SKM-1 (cell line): ENCODE results near the gene BTRC.
"Not testable (repeated sequence)": the region's sequence is repeated elsewhere in the genome, so short reads cannot be mapped to it uniquely, and the experiment has no call there.

Experiments used
- DNase-seq: peaks from one replicate; lab custom pipeline; 2025; ENCODE audit not compliant: unreplicated experiment; lab: John Stamatoyannopoulos, UW

The BTRC gene

DNA sequence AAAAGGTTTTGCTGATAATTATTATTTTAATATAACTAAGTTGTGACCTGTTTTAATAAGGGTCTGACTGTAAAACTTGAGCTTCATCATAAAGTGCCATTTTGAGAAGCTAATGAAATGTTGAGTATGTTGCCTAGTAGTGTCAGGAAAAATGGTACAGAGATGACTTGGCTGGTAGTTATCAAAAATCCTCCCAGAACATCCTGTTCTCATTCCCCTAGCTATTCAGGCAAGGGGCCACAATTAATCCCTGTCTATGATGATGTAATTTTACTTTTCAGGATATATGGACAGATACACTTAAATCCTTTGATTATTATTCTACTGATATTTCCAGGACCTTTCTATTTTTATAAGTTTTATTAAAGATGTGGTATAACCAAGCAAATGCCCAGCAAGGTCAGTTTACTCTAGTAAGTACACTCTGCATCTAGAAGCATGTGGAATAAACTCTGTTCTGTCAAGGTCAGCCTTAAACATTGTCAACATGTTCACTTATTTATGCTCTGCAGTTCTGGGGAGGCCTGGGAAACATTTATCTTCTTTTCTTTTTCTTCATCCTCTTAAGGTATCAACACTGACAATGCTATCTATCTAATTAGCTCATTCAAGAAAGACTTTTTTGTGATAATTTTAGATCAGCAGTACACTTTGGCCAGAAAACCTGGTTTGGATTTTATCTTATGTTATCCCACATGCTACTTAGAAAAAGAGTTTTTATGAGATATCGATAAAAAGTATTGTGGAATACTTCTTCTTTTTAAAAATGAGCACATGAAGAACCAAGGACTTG lies 32.1 kb downstream of the BTRC start:
- DNase-seq: no peak

DNA sequence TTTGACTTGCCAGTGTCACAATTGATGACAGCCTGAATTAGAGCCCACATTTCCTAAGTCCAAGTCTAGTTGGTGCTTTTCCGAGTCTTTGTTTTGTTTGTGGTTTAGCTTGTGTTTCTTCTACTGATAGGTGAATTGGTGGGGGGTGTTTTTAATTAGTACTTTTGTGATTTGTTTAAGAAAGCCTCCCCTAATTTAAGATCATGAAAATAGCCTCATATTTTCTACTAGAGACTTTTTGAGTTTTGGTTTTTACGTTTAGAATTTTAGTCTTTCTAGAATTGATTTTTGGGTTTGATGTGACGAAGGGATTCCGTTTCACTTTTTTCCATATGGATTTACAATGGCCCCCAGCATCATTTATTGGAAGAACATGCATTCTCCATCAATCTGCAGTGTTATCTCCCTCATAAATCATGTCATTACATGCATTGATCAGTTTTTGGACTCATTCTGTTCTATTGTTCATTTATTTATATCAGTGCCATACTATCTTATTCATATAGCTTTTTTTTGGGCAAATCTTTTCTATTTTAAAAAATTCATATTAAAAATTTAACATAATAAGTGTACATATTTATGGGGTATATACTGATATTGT lies 32.8 kb downstream of the BTRC start:
- DNase-seq: no peak

DNA sequence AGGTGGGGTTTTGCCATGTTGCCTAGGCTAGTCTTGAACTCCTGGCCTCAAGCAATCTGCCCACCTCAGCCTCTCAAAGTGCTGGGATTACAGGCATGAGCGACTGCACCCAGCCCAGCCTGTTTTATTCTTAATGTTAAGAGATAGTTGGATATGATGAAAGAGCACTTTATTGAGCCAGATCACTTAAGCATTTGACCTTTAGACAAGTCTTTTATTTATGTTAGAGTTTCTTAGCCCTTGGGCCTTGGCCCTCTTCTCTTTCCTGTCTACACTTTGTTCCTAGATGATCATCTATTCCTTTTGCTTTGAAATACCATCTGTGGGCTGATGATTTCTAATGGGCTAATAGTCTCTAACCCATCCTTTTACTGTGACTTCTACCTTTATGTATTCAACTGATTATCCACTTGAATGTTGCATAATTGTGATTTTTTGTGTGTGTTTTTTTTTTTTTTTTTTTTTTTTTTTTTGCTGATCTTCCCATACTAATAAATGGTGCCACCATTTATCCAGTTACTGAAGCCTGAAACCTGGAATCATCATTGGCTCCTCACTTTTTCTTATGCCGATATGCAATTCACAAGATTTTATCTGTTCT lies 34.8 kb downstream of the BTRC start:
- no peak for DNase-seq

DNA sequence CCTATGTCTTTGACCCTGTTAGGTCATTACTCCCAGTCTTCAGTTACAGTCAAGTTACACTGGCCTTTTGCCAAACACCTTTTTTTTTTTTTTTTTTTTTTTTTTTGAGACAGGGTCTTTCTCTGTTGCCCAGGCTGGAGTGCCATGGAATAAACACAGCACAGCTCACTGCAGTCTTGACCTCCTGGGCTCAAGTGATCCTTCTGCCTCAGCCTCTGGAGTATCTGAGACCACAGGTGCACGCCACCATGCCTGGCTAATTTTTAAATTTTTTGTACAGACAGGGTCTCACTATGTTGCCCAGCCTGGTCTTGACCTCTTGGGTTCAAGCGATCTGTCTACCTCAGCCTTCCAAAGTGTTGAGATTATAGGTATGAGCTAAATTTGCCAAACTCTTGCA lies 35.6 kb downstream of the BTRC start:
- DNase-seq: not testable (repeated sequence)

DNA sequence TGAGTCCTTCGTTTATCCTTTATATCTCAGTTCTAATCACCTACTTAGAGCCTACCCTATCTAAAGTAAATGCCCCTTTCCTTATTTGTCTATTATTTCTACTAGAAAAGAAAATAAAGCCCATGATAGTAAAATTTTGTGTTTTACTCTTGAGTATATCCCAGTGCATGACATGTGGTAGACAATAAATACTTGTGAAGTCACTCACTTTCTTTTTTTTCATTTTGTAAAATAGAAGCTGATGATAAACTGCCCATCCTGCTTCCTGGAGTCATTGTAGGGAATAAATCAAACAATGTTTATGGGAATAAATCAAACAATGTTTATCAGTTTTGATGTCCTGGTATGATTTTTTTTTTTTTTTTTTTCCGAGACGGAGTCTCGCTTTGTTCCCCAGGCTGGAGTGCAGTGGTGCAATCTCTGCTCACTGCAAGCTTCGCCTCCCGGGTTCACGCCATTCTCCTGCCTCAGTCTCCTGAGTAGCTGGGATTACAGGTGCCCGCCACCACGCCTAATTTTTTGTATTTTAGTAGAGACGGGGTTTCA lies 36.1 kb downstream of the BTRC start:
- no peak for DNase-seq

DNA sequence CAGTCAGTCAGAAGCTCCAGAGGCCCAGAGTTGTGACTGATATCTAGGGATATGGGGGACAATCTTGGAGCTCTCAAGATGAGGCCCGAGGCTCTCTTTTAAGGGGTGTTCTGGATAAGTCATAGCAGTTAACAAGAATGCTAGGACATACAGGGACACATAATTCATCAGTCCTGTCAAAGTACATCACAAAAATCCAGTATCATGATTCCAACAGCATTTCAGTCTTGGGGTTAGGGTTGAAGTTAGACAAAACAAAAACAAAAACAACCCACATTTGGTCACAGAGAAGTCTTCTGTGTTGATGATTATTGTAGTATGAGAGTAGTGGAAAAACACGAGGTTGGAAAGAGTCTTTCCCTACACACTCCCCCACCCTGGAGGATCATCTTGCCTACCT lies 39.4 kb downstream of the BTRC start:
- DNase-seq: no peak

DNA sequence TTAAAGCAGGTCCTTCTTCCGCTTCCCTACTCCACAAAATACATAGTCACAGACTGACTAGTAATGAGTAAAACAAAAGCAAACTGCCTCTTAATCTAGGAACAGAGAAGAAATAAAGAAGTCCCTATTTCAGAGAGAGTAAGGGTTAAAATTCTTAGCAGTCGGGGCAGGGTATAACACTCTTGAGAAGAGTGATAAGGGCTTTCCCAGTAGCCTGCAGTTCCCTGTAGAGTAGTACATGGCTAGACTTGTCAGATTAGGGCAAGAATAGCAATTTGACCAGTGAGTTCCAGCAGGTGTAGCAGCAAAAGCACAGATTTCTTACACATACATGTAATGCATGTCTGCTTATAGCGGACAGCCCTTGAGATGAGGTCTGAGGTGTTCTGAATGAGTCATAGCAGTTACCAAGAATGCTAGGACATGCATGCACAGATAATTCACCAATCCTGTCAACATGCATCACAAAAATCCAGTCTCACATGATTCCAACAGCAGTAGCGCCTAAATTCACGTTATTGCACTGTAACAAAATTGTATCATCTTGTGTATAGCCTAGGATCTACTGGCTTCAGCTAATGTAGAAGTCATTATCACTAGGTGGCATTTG lies 40.7 kb downstream of the BTRC start:
- DNase-seq: no peak

DNA sequence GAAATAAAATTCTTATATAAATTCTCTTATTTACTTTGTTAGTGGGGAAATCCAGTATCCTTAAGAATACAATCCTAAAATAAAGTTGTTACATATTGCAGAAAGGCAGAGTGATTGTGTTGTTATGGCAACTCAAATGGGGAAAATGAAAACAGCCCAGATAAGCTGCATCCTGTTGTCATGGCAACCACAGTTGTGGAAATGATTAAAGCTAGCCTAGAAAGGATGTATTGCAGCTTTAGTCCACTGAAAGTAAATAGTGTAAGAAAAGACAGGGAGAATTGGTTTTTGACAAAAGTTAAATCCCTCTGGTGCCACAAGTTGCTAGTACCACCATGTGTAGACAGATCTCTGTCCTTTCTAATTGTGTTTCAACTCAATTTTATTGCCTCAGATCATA lies 43.2 kb downstream of the BTRC start:
- DNase-seq: no peak

DNA sequence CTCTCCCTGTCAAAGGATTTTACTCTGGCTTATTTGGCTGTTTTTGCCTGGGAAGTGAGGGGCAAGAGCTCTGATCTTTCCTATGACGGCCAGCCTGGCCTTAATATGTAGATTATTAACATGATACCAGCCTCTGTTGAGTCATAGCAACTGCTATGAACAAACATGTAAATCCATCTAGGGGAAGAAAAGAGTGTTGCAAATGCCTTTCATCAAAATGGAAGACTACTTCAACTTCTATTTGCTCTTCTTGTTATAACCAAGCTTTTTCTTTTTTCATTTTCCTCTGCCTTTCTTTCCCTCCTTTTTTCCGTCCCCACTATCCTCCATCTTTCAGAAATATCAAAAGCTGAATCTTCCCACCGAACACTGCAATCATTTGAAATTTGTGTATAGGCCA lies 46.6 kb downstream of the BTRC start:
- no peak for DNase-seq

DNA sequence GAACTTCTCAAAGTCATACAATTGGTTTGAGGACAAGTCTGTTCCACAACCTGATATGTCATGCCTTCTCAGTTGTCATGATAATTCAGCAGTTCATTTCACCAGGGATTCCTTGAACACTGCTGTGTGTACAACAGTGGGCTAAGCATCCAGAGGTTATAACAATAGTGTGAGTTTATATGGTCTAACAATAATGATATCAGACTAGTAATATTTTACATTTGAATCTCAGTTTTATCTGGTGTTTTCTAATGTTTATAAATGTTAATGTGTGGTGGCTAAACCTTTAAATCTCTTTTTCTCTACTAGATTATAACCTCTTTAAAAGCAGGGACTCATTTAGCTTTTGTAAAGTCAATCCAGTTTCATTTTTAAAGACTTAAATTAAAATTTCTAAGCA lies 48.7 kb downstream of the BTRC start:
- no peak for DNase-seq

DNA sequence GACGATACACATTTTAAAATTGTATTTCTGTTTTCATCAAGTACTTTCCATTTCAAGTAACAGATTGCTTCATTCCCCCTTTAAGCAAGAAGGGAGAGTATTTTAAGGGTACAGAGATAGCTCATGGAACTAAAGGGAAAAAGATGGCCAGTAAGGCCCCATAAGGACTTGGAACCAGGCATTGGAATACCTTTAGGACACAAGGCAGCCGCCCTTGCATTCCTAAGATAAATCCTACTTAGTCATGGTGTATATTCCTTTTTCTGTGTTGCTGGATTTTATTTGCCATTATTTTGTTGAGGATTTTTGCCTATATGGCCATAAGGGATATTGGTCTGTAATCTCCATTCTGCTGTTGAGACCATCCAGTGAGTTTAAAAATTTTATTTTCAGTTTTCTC lies 49.2 kb downstream of the BTRC start:
- no peak for DNase-seq

DNA sequence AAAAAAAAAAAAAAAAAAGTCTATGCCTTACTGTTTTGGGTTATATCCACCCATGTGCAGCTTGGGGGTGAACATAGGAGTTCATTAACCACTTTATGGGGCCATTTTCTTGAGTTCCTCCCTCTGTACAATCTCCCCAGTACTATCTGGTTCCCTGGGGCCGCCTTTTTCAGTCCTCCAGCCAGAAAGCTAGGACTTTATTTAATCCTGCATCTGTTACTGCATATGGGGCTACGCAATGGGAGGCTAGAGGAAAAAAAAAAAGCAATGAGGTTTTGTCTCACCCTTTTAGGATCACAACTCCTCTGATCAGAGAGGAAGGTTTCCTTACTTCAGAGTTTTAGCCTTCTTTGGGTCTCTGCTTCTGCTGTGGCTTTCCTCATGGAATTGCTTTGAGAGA lies 51.0 kb downstream of the BTRC start:
- DNase-seq: no peak

DNA sequence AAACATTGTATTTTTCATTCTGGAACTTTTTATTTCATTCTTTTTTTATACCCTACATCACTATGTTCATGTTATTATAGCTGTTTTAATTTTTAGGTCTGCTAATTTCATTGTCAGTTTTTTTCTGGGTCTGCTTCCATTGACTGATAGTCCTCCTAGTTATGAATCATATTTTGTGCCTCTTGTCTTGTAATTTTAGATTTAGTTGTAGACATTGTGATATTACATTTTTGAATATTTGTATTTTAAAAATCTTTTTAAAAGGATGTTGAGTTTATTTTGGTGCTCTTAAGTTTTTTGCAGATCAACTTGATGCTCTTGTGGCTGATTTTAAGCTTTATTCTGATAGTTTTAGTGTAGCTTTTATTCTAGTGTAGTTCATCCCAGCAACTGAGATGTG lies 57.6 kb downstream of the BTRC start:
- no peak for DNase-seq

DNA sequence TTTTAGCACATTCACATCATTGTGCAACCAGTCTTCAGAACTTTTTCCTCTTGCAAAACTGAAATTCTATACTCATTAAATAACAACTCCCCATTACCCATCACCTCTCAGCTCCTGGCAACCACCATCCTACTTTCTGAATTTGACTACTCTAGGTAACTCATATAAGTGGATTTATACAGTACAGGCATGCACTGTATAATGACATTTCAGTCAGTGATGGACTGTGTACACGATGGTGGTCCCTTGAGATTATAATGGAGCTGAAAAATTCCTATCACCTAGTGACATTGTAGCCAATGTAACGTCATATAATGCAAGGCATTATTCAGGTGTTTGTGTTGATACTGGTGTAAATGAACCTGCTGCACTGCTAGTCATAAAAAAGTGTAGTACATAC lies 60.1 kb downstream of the BTRC start:
- DNase-seq: no peak

DNA sequence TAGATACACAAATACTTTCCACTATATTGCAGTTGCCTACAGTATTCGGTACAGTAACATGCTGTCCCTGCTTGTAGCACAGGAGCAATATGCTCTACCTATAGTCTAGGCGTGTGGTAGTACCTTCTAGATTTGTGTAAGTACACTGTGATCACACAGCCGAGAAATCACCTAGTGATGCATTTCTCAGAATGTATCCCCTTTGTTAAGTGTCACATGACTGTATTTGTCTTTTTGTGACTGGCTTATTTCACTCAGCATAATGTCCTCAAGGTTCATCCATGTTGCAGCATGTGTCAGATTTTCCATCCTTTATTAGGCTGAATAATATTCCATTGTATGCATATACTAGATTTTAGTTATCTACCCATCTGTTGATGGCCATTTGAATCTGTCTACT lies 61.9 kb downstream of the BTRC start:
- DNase-seq: no peak

DNA sequence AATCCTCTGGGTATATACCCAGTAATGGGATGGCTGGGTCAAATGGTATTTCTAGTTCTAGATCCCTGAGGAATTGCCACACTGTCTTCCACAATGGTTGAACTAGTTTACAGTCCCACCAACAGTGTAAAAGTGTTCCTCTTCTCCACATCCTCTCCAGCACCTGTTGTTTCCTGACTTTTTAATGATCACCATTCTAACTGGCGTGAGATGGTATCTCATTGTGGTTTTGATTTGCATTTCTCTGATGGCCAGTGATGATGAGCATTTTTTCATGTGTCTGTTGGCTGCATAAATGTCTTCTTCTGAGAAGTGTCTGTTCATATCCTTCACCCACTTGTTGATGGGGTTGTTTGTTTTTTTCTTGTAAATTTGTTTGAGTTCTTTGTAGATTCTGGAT lies 68.0 kb downstream of the BTRC start:
- DNase-seq: not testable (repeated sequence)

DNA sequence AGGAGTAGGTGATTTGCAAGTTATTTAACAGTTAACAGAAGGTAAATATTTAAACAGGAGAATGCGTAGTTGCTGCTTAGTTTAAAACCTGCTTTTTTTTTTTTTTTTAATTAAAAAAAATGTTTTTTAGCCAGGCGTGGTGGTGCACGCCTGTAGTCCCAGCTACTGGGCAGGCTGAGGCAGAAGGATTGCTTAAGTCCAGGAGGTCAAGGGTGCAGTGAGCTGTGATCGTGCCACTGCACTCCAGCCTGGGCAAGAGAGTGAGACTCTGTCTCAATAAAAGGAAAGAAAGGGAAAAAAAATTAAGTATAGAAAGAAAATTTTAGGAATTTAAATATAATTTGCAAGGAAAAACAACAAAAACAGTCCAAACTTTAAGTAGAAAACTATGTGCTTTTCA lies 71.6 kb downstream of the BTRC start:
- DNase-seq: no peak

DNA sequence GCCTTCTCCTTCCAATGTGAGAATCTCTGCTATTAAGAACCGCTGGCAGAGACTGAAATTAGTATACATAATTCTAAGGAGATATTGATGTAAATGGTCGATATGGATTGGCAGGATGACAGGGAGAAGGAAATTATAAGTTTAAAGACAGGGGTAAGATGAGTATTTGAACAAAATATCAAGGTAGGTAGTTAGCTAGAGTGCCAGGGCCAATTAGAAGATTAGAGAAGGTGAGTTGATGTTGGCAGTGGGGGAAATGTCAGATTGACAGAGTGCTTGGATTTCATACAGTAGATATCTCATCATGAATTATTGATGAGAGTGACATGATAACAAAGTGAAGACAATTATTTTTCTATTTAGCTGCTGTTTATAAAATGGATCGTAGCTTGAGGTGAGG lies 74.1 kb downstream of the BTRC start:
- DNase-seq: no peak

DNA sequence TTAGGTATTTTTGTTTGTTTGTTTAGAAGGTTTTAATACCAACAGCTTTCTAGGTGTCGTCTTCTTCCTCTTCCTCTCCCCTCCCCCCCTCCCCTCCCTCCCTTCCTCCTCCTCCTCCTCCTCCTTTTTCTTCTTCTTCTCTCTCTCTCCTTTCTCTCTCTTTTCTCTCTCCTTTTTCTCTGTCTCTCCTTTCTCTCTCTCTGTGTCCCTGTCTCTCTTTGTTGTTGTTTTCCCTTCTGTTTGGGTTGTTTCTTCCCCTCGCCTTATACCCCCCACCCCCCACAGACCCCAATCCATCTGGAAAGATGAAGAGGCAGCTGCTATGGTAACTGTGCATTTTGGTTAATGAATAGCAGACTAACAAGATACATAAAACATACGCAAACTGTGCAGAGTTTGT lies 75.5 kb downstream of the BTRC start:
- no peak for DNase-seq

DNA sequence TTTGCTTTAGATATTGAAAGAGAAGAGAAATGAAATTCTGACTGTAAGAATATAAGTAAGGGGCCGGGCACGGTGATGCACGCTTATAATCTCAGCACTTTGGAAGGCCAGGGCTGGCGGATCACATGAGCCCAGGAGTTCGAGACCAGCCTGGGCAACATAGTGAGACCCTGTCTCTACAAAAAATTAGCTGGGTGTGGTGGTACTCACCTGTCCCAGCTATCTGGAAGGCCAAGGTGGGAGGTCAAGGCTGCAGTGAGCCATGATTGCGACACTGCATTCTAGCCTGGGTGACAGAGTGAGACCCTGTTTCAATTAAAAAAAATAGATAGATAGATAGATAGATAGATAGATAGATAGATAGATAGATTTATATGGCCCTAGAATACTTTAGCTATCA lies 82.3 kb downstream of the BTRC start:
- no peak for DNase-seq

DNA sequence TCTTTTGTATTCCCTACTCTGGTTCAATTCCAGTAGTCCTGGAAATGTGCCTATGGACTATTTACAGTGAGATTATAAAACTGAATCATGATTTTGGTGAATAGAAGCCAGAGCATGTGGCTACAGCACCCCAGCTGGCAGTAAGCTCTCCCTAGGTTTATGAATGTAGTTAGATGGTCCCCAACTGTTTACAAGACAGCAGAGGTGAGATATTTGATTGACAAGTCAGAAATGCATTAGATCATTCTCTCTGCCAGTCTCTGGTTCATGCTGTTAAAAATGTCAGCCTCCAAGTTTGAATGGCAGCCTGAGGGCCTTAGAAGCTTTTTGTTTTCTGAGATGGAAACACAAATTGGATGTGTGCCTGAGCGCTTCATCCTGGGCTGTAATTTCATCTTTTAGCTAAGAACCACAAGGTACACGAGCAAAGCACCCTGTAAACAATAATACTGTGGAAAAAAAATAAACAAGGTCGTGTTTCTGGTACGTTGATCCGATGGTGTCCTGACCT lies 85.0 kb downstream of the BTRC start:
- no peak for DNase-seq
